HG02642 (cell line): ENCODE data around the gene LITAFD.

Source experiments
- ATAC-seq: cut with Tn5 transposase; IDR thresholded peaks from one replicate; pipeline ENCODE4 v1.9.1; 2021; ENCODE audit warnings: mild to moderate bottlenecking; ENCODE audit not compliant: unreplicated experiment, poor library complexity

Gene LITAFD

DNA sequence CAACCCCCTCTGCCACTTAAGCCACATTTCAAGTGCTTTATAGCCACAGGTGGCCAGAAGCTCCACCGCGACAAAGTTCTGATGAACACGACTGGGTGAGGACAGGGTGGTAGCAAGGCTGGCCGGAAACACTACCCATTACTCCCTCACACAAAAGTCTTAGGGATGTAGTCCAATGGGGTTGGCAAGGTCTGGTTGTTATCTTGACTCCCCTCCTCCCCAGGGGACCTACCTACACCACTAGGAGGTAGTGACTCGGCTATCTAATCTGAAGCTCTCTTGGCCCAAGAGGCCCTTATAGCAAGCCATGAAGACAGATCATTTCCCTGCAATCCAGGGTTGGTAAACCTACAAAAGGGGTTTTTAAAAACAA is 8.4 kb downstream of the LITAFD start:
- ATAC-seq: no peak

DNA sequence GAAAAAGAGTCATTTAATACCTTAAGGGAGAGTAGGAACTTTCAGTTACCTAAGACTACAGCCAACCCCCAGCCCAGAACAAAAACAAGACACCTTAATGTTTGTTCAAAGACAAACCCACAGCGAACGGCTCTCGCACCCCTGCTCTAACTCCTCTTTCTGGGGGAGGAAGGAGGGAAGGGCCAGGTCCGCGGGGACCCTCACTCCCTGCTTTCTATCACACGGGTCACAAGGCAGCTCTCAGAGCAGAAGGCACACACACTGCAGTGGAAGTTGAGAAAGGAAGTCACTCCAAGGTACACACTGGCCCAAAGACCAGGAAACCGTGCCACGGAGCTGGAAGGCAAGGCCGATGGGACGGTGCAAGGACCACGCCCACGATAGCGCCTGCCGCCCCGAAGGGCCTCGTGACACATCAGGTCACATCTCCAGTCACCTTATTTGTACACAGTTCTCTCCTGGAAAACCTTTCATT is 10.0 kb downstream of the LITAFD start:
- peak; percentile 26 for ATAC-seq

DNA sequence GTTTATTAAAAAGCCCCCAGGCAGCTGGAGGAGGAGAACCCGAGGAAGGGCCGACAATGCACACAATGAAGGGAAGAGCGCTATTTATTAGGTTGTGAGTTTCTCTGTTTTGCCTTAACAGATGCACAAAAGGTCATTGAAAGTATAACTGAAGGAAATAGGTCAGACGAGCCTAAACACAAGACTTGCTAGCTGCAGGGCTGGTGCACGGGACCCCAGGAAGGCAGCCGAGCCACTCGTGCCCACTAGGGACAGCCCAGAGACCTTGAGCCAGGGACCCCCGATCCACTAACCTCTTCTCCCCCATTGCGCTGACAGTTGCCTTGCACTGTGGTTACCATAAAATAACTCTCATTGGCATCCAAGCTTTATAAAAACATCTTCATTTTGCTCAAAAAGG is 11.3 kb downstream of the LITAFD start:
- no peak for ATAC-seq

DNA sequence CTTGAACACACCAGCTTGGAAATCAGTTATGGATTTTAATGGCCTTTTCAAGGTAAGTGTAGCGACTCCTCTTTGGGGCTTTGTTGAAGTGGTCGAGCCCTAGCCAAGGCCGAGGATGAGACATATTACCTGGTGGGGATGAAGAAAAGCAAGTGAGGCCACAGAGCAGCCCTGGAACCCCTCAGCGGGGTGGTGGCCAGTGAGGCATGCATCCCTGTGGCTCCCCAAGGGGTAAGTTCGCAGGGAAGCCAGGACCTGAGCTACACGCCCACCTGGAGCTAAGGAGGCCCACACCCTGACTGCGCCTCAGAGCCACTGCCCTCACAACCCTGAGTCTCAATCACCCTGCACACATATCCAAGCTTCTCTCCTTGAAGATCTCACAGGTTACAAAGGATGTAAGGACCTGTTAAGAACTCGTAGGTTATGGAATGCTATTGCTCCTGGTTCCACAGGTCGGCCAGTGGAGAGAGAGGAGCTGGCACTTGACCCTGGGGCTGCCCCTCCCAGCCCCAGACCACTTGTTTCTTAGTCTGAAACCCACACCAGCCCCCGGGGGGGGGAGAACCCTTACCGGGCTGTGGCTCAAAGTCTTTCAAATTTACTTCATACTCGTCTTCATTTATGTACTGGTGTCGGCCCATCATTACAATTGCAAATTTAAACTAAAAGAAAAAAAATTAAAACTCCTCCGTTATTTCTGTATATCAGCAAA is 12.0 kb downstream of the LITAFD start:
- ATAC-seq: no peak

DNA sequence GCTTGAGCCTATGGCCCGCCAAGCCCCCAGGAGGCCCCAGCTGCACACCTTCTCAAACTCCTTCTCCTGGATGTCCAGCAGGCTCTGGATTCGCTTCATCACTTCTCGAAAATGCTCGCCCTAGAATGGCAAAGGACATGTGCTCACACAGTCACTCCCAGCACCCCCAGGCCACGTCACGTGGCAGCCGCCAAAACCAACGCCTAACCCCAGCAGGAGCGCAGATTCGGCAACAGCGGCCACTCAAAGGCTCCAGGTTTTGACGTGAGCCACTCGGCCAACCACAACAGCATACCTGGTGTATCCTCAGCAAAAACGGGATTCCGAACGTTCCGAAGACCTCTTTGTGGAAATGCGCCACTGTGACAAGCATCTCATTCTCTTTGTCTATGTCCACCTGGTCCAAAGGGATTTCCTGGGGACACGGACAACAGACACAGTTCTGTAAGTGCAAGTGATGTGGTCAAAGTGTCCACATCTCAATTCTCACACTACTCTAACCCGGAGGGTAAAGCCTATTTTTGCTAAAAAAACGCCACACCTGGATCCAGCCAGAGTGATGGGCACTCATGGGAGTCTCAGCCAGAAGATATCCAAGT is 12.7 kb downstream of the LITAFD start:
- no peak for ATAC-seq

DNA sequence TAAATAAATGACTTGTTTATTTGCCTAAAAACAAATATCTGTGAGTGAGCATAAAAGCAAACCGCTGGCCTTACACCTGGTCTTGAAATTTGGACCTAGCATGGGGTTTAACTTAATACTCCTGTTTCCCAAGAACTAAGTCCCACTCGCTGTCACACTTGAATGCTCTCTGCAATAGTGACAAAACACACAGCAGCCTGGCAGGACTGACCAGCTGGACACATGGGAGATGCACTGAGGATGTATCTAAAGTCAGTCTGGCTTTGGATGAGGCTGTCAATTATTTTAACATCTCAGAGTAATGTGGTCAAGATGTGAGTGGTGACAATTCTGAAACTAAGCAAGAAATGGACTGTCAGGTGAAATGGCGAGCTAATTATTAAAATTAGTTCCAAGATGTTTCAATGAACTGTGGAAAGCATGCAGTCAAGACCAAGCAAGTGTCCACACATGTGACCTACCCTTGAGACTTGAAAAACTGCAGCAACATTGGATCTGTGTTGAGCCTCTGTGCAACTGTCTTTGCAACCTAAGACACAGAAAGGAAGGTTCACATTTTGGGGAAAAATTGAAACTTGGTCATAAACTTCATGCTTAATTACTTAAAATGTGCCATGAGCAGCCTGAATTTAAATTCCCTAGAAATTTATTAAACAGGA is 16.6 kb downstream of the LITAFD start:
- ATAC-seq: no peak

DNA sequence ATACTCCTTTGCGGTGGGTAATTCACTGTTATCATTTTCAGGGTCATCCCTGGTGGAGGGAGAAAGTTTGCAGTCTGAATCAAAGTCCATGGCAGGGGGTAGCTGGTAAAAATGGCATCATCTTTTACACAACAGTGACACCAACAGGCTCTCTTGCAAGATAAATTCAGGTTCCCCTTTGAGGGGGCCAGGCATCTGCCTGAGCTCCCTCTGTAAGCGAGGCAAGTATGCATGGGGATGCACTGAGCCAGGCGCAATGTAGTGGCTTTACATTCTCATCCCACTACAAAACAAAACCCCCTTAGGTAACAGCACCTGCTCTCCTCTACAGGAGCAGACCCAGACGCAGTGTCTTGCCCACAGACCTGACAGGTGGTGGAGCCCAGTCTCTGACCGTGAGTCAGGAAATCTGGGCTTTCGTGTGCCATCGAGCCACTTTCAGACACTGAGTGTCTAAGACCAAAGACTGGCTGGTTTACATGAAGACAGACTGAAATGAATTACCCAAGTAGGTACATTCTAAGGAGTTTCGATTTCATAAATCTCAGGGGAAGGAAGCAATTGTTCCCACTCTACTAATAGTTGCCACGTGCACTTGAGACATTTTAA is 17.7 kb downstream of the LITAFD start:
- ATAC-seq: no peak

DNA sequence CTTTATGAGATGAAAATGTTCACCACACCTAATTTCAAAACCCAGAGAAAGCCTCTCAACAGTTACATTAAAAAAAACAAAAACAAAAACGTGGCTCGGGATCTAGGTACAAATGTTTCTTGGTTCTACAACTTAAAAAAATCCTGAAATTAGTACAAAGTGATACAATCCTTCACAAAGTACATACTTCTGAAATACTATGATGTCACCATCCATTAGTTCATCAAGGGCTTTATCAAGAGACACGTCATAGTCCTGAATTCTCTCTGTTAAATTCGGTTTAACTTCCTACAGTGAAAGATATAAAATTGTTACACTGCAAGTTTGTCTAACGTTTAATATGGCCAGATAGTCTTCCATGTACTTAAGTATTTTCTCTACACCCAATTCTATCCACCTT is 18.2 kb downstream of the LITAFD start:
- no peak for ATAC-seq

DNA sequence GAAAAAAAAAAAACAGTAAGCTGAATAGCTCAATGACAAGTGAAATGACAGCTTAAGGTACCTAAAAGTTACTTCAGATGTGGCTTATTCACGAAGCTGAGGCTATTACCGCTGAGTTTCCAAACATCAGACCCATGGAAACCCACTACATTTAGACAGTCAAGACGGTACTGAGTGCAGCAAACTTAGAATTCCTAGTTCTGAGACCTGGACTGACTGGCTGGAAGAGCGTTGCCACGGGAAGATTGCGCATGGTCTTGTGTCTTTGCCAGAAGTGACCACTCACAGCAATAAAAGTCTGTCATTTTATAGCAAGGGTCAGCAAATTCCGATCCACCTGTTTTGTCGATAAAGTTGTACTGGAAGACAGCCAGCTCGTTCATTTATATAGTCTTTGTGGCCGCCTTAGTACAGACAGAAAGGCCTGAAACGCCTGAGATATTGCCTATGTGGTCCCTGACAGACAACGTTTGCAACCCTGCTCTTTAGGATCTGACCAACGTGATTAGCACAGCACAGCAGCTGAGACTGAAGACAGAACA is 19.2 kb downstream of the LITAFD start:
- no peak for ATAC-seq

DNA sequence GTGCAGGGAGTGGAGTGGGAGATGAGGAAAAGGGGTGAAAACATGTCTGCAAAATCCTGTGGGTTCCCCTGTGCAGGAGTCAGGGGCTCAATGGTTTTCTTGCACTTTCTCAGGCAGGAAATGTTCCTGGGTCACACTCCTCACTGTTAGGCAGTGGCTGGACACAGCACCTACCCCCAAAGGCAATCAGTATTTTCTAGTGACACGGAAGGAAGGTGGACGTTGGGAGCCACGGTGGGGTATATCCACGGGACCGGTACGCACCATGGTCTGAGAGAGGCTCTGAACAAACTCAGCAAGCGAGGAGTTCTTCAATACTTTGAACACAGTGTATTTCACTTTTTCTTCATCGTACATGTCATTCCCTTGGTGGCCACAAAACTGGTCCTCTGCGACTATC is 20.9 kb downstream of the LITAFD start:
- ATAC-seq: no peak

DNA sequence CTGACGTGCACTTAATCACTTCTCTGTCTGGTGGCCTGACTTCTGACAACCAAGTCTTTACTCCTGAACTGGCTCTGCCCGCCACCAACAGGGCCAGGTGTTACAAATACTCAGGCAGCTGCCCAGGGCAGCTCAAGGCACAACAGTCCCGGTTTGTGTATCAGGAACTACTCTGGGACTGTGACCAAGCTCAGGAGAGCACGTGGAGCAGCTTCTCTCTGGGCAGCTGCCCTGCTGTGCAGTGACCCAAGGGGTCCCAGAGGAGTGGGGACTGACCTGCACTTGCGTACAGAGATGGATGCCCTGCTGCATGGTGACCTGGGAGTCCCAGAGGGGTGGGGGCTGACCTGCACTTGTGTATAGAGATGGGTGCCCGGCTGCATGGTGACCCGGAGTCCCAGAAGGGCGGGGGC is 21.9 kb downstream of the LITAFD start:
- ATAC-seq: no peak

DNA sequence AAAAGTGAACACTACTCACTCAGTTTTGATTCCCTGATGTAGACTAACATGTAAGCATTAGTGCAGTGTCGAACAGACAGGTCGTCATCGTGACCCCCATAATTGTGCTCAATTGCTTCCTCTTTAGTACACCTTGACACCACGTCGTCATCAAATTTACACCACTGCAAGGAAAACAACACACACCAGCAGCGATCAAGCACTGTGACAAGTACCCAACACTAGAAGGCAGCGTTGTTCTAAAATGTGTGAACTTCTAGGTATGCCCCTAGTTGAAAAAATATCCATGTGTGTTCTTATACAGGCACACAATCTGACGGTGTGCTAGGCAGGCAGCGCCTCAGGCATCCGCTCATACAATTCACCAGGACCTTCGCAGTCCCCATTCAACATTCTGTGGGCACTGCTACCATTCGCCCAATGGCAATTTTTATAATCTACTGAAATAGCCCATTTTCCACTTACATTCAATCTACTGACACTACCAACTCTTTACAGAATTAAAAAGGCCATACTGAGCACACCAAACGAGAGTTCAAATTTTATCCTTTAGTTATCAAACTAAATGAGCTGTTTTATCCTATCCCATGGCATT is 23.1 kb downstream of the LITAFD start:
- no peak for ATAC-seq

DNA sequence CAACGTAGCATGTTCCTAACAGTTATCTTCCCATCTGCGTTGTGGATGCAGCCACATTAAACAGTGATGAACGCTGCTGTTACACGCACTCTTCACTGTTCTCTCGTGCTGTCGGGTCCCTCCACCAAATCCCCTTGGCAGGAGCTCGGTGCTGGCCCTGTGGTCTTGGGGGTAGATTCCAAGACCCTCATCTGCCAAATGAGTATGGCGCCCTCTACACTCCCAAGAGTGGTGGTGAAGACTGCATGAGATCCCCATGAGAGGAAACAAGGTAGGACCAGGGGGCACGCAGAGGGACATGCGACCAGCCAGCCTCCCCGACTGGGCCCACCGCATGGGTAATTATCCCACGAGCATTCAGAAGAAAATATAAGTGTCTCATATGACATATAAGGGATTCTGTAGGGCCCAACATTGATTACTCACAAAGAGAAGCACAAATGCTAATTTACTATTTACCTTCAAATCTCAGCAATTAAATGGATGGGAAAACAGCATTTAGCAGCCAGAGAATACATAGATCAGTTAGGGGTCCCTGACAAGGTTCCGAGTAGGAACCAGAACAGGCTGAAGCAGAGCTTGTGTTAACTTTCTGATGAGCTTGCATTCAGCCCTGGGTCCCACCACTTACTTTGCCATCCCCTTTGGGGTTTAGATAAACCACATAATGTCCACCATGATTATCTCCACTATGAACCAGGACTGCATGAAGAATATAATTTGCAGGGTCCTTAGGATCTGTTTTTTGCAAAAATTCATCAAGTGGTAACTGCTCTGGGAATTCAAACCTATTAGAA is 23.8 kb downstream of the LITAFD start:
- ATAC-seq: no peak

DNA sequence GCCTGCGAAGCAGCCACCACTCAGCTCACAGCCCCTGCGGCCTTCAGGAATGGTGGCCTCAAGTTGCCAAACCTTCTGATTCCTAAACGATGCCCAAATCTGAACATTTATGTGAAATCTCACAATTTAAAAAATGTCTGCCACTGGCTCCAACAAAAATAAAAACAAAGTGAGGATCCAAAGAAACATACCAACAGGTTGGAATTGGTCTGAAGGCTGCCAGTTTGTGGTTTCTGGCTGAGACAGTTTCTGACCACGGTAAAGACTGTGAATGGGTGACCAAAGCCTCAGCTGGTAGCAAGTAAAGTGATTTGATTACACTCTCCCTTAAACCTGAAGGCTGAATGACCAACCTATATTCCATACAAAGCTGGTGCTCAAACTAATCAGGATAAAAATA is 24.9 kb downstream of the LITAFD start:
- ATAC-seq: no peak

DNA sequence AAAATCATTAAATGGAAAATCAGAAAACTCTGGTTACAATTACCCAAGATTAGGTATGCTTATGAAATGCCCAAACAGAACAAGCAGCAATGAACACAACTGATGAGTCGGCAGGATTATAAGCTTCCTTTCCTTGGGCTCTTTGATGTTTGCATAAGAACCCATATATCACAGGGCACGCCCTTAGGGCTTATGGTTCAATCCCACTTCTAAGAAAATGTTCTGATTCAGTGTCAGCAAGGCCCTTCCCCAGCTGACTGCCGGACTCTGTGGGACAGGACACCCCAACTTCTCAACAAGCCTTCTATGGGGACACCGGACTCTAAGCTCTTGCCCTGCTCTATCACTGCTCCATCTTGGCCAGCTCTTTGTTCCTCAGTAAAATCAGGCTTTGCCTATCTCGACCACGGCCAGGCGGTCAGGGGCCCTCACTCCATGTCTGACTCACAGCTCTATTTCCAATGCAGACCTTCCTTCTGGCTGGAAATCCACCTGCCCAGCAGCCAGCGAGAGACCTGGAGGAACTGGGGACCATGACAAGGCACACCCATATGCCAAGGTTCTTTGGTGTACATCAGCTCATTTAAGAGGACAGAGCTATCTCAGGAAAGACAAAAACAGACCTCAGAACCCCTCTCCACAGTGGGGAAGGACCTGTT is 26.8 kb downstream of the LITAFD start:
- ATAC-seq: no peak

DNA sequence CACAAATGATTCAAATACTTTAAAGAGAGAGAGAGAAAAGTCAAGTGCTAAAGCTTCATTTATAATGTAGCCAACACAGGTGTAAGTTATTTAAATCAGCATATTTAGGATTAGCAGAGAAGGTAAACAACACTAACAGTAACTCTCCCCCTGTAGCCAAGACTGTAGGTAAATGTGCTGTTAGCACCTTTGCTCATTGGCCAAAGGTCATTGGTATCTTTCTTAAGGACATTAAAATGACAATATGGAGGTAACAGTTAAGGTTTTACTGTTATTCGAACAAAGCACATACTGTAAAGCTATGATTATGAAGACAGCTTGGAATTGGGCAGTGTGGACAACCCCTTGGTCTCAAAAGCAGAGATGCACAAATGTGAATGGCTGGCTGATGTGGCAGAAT is 28.7 kb downstream of the LITAFD start:
- no peak for ATAC-seq

DNA sequence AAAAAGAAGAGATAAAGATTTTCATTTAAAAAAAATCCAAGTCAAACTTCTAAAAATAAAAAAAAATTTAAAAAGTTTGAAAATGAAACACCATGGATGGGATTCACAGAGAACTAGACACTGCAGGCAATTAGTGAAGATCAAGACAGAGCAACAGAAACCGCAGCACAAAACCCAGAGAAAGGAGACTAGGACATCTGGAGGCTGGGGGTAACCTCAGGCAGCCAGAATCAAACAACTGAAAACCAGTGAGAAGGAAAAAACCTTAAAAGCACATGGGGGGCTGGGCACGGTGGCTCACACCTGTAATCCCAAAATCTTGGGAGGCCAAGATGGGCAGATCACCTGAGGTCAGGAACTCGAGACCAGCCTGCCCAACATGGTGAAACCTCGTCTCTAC is 30.6 kb downstream of the LITAFD start:
- no peak for ATAC-seq

DNA sequence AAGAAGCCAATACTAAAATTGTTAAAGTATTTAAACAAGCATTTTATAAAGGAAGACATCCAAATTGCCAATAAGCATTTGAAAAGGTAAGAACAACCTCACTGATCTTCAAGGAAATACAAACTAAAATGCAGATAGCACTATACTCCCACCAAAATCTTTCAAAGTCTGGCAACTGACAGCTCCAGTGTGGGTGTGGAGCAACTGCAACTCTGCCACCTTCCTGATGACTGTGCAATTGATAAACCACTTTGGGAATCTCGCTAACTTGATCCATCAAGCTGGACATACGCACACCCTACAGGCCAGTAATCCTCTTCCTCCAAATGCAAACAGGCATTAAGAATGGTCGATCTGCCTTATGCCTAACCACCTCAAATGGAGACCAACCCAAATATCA is 31.9 kb downstream of the LITAFD start:
- no peak for ATAC-seq

DNA sequence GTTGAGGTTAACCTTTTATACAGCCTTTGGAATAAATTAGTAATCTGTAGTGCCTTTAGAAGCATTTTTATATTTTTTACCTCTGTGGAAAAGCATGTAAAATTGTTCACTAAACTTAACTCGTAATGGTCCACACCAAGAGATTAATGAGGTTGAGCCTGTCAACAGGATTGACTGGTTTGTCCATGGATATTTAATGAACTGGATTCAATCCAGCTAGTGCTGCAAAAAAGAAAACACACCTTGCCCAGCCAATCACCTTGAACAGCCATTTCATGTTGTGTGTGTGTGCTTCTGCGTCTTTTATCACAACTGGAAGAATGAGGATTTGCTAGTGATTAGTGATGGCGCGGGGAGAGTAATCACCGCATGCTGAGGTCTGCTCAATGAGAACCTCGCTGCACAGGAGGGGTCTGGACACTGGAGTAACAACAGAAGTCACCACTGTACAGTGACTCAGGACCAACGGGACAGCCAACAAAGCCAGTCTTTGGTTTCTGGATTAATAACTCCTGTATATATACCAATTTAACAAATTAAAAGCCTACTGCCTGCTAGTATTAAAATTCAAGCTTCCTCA is 33.7 kb downstream of the LITAFD start:
- ATAC-seq: no peak
